HG03060 (cell line): ENCODE data around the gene FAM168A.
"Not testable (repeated sequence)": the region's sequence is repeated elsewhere in the genome, so short reads cannot be mapped to it uniquely, and the experiment has no call there.

Experiments used
- ATAC-seq: cut with Tn5 transposase; IDR thresholded peaks from one replicate; pipeline ENCODE4 v1.9.1; 2021; ENCODE audit warnings: low read depth, moderate number of reproducible peaks; ENCODE audit not compliant: unreplicated experiment

FAM168A gene

GRCh38 chr11:73439002-73439843 lies 158.7 kb downstream of the FAM168A start:
- ATAC-seq, result no peak

- ATAC-seq, result not testable (repeated sequence)
These were observed 161.1 kb downstream of the FAM168A start for GRCh38 chr11:73436859-73437258.

- no peak for ATAC-seq
These were observed 166.5 kb downstream of the FAM168A start for GRCh38 chr11:73431396-73431795.

GRCh38 chr11:73430326-73430725 lies 167.6 kb downstream of the FAM168A start:
- ATAC-seq, result no peak

GRCh38 chr11:73429121-73429750 lies 168.7 kb downstream of the FAM168A start:
- ATAC-seq, result no peak

GRCh38 chr11:73428699-73429098 lies 169.2 kb downstream of the FAM168A start:
- no peak for ATAC-seq

GRCh38 chr11:73428227-73428626 lies 169.7 kb downstream of the FAM168A start:
- no peak for ATAC-seq

- no peak for ATAC-seq
These were observed 171.6 kb downstream of the FAM168A start for GRCh38 chr11:73426219-73426850.

- no peak for ATAC-seq
These were observed 172.8 kb downstream of the FAM168A start for GRCh38 chr11:73425108-73425507.

GRCh38 chr11:73423506-73423905 lies 174.4 kb downstream of the FAM168A start:
- no peak for ATAC-seq

GRCh38 chr11:73422886-73423285 lies 175.0 kb downstream of the FAM168A start:
- ATAC-seq, result no peak

- ATAC-seq, result no peak
These were observed 177.8 kb downstream of the FAM168A start for GRCh38 chr11:73420136-73420535.

- no peak for ATAC-seq
These were observed 181.1 kb downstream of the FAM168A start for GRCh38 chr11:73416786-73417185.

- ATAC-seq, result no peak
These were observed 181.9 kb downstream of the FAM168A start for GRCh38 chr11:73415854-73416615.

GRCh38 chr11:73414977-73415651 lies 182.8 kb downstream of the FAM168A start:
- ATAC-seq, result no peak

- ATAC-seq, result no peak
These were observed 184.7 kb downstream of the FAM168A start for GRCh38 chr11:73413256-73413655.

GRCh38 chr11:73412308-73412707 lies 185.6 kb downstream of the FAM168A start:
- no peak for ATAC-seq

GRCh38 chr11:73411031-73411430 lies 186.9 kb downstream of the FAM168A start:
- no peak for ATAC-seq

- ATAC-seq, result no peak
These were observed 187.3 kb downstream of the FAM168A start for GRCh38 chr11:73410627-73411026.

GRCh38 chr11:73409431-73409830 lies 188.5 kb downstream of the FAM168A start:
- no peak for ATAC-seq
